Right lobe of liver (tissue), 4 donors: Measurements from ENCODE around the gene HOXD4.

Experiments used
- POLR2A ChIP-seq: fragments of 450-650 bp; IDR thresholded peaks from one replicate; pipeline ENCODE4 v1.6.1; 2017; ENCODE audit warnings: antibody characterized with exemption, mild to moderate bottlenecking
- TF ChIP-seq, protein P1 (sequence below), 4 donors: fragments of 200-600 bp in 3 of 4; fragments of 450-650 bp in 1 of 4; IDR thresholded peaks; one replicate each; pipeline versions ENCODE4 v1.5.1 to v1.8.0; 2016 to 2022; ENCODE audit warnings: antibody characterized with exemption in 4 of 4, mild to moderate bottlenecking in 2 of 4
- donor health status: DM: no; HTN: no; CAD: no.
- donor health status: DM: no; HTN: no; CAD: no.
- donor health status: DM: no; HTN: yes; CAD: no.

- TF ChIP-seq, protein P1, sequence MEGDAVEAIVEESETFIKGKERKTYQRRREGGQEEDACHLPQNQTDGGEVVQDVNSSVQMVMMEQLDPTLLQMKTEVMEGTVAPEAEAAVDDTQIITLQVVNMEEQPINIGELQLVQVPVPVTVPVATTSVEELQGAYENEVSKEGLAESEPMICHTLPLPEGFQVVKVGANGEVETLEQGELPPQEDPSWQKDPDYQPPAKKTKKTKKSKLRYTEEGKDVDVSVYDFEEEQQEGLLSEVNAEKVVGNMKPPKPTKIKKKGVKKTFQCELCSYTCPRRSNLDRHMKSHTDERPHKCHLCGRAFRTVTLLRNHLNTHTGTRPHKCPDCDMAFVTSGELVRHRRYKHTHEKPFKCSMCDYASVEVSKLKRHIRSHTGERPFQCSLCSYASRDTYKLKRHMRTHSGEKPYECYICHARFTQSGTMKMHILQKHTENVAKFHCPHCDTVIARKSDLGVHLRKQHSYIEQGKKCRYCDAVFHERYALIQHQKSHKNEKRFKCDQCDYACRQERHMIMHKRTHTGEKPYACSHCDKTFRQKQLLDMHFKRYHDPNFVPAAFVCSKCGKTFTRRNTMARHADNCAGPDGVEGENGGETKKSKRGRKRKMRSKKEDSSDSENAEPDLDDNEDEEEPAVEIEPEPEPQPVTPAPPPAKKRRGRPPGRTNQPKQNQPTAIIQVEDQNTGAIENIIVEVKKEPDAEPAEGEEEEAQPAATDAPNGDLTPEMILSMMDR (IDR thresholded peaks at IDR 0.05) = no peak
- TF ChIP-seq POLR2A = no peak
Observed at GRCh38 chr2:176110415-176111308, 40.7 kb upstream of the HOXD4 start.
